H1 (cell line): ENCODE measurements around the gene PCNX4. TPM values are rescaled to one million over a fixed set of nuclear protein-coding genes. Genes with fewer than 3 reads are reported as not detected.

Experiments used
- CTCF ChIA-PET: fragments of 300-600 bp; sonication (Branson Sonifier 250); formaldehyde crosslinking; loops from one replicate; lab custom pipeline; 2021; ENCODE audit not compliant: partially characterized antibody; lab: Charles Lee
- POLR2A ChIA-PET: fragments of 300-600 bp; sonication (Branson Sonifier 250); formaldehyde crosslinking; loops from one replicate; lab custom pipeline; 2021; ENCODE audit warnings: inconsistent platforms; ENCODE audit not compliant: partially characterized antibody; lab: Charles Lee
- DNase-seq, 2 experiments: peaks; one replicate each; pipeline versions ENCODE4 v3.0.0 to v3.0.0-alpha.2; 2010 to 2022; ENCODE audit warnings: low spot score in 2 of 2, low read depth in 1 of 2, mixed read lengths in 1 of 2
- FAIRE-seq: peaks from 2 replicates; lab custom pipeline; 2011; peaks lifted over from hg19 to GRCh38; lab: Jason Lieb, UNC
- H2AFZ ChIP-seq: 2 replicates; pipeline ENCODE4 v1.8.1; 2012; ENCODE audit warnings: low read length, inconsistent platforms
- H2AK5ac ChIP-seq: 2 replicates; pipeline ENCODE4 v1.6.1; 2013; ENCODE audit warnings: low read depth, low read length
- H2BK120ac ChIP-seq: replicated peaks from 2 replicates; pipeline ENCODE3; 2013; ENCODE audit warnings: low read depth, low read length, inconsistent platforms
- H2BK12ac ChIP-seq: 2 replicates; pipeline ENCODE4 v1.6.1; 2013; ENCODE audit warnings: low read depth, low read length
- H2BK15ac ChIP-seq: 2 replicates; pipeline ENCODE4 v1.6.1; 2013; ENCODE audit warnings: low read length
- H2BK20ac ChIP-seq: 2 replicates; pipeline ENCODE4 v1.6.1; 2013; ENCODE audit warnings: low read length
- H2BK5ac ChIP-seq: 2 replicates; pipeline ENCODE4 v1.6.1; 2013; ENCODE audit warnings: low read depth, low read length
- H3K14ac ChIP-seq: 2 replicates; pipeline ENCODE4 v1.6.1; 2013; ENCODE audit warnings: inconsistent platforms; ENCODE audit not compliant: insufficient read length
- H3K18ac ChIP-seq: 2 replicates; pipeline ENCODE4 v1.6.1; 2013; ENCODE audit warnings: low read length; ENCODE audit errors: extremely low read depth
- H3K23ac ChIP-seq: 2 replicates; pipeline ENCODE4 v1.6.1; 2013; ENCODE audit warnings: inconsistent platforms; ENCODE audit not compliant: insufficient read length
- H3K23me2 ChIP-seq: 2 replicates; pipeline ENCODE4 v1.6.1; 2013; ENCODE audit warnings: low read depth, low read length
- H3K27ac ChIP-seq: 2 replicates; pipeline ENCODE4 v1.6.1; 2011; ENCODE audit warnings: low read depth, low read length, inconsistent platforms
- H3K27me3 ChIP-seq, 4 experiments: replicated peaks in 1 of 4; 1 replicate in 1 of 4; 2 replicates in 3 of 4; pipeline versions ENCODE4 v1.6.1 to v1.8.1; 2011 to 2013; ENCODE audit warnings: low read length in 3 of 4, mild to moderate bottlenecking in 3 of 4, inconsistent platforms in 2 of 4, mixed read lengths in 2 of 4, moderate library complexity in 1 of 4; ENCODE audit not compliant: control insufficient read depth in 3 of 4, insufficient read depth in 3 of 4; ENCODE audit errors: extremely low read depth in 1 of 4
- H3K36me3 ChIP-seq, 4 experiments: 2 replicates each; pipeline versions ENCODE4 v1.6.1 to v1.8.1; 2011 to 2013; ENCODE audit warnings: mild to moderate bottlenecking in 4 of 4, low read length in 3 of 4, moderate library complexity in 2 of 4, control low read depth in 1 of 4, inconsistent platforms in 1 of 4; ENCODE audit not compliant: insufficient read depth in 4 of 4, control insufficient read depth in 2 of 4
- H3K4ac ChIP-seq: replicated peaks from 2 replicates; pipeline ENCODE3; 2013; ENCODE audit warnings: low read length, low read depth, mixed read lengths, inconsistent platforms; ENCODE audit not compliant: insufficient read length
- H3K4me1 ChIP-seq, 4 experiments: replicated peaks in 1 of 4; 1 replicate in 1 of 4; 2 replicates in 3 of 4; pipeline versions ENCODE4 v1.6.1 to v1.8.1; 2011 to 2013; ENCODE audit warnings: low read length in 3 of 4, inconsistent platforms in 2 of 4, mixed read lengths in 1 of 4; ENCODE audit not compliant: insufficient read depth in 4 of 4, control insufficient read depth in 3 of 4
- H3K4me2 ChIP-seq, 2 experiments: 2 replicates each; pipeline versions ENCODE4 v1.6.1 to v1.8.1; 2011 to 2013; ENCODE audit warnings: low read depth in 2 of 2, low read length in 2 of 2, control low read depth in 1 of 2, inconsistent platforms in 1 of 2, mild to moderate bottlenecking in 1 of 2; ENCODE audit not compliant: insufficient read depth in 1 of 2
- H3K4me3 ChIP-seq, 4 experiments: fragments of 200-600, 300-600 bp in 1 of 4; sonication (generic), shearing (Covaris generic), sonication (Bioruptor Twin) in 1 of 4; 2 replicates each; pipeline versions ENCODE4 v1.5.1 to v1.8.1; 2011 to 2016; ENCODE audit warnings: low read length in 4 of 4, low read depth in 3 of 4, control low read depth in 2 of 4, inconsistent platforms in 2 of 4, mild to moderate bottlenecking in 2 of 4, mixed read lengths in 1 of 4, moderate library complexity in 1 of 4; ENCODE audit not compliant: insufficient read depth in 2 of 4; ENCODE audit errors: extremely low read depth in 1 of 4
- H3K56ac ChIP-seq: replicated peaks from 2 replicates; pipeline ENCODE3; 2013; ENCODE audit warnings: low read depth, mild to moderate bottlenecking, mixed read lengths, low read length, inconsistent platforms; ENCODE audit not compliant: insufficient read length
- H3K79me1 ChIP-seq: 2 replicates; pipeline ENCODE4 v1.6.1; 2013; ENCODE audit warnings: low read depth, low read length, control low read depth
- H3K79me2 ChIP-seq, 2 experiments: 2 replicates each; pipeline versions ENCODE4 v1.6.1 to v1.8.1; 2012 to 2013; ENCODE audit warnings: low read length in 2 of 2, mild to moderate bottlenecking in 2 of 2, inconsistent platforms in 1 of 2; ENCODE audit not compliant: insufficient read depth in 2 of 2, control insufficient read depth in 1 of 2
- H3K9ac ChIP-seq, 4 experiments: replicated peaks in 1 of 4; 1 replicate in 1 of 4; 2 replicates in 3 of 4; pipeline versions ENCODE4 v1.6.1 to v1.8.1; 2011 to 2013; ENCODE audit warnings: low read depth in 3 of 4, low read length in 3 of 4, control low read depth in 2 of 4, mild to moderate bottlenecking in 2 of 4, moderate library complexity in 2 of 4, inconsistent platforms in 1 of 4; ENCODE audit errors: extremely low read depth in 1 of 4
- H3K9me3 ChIP-seq, 2 experiments: 2 replicates each; pipeline versions ENCODE4 v1.6.1 to v1.8.1; 2012 to 2013; ENCODE audit warnings: mild to moderate bottlenecking in 2 of 2, moderate library complexity in 2 of 2, control low read depth in 1 of 2, inconsistent platforms in 1 of 2, low read depth in 1 of 2, low read length in 1 of 2, mixed read lengths in 1 of 2; ENCODE audit not compliant: insufficient read depth in 2 of 2
- H4K20me1 ChIP-seq, 2 experiments: replicated peaks in 1 of 2; 2 replicates each; pipeline versions ENCODE3 to v1.8.1; 2011 to 2013; ENCODE audit warnings: inconsistent platforms in 2 of 2, low read length in 2 of 2, mild to moderate bottlenecking in 1 of 2; ENCODE audit not compliant: insufficient read depth in 2 of 2, control insufficient read depth in 1 of 2
- H4K5ac ChIP-seq: 2 replicates; pipeline ENCODE4 v1.6.1; 2013; ENCODE audit warnings: low read length, low read depth, mixed read lengths, inconsistent platforms; ENCODE audit not compliant: insufficient read length
- H4K8ac ChIP-seq: 2 replicates; pipeline ENCODE4 v1.8.0; 2013; ENCODE audit warnings: mild to moderate bottlenecking, moderate library complexity, low read length, inconsistent platforms; ENCODE audit not compliant: insufficient read depth; ENCODE audit errors: extremely low read depth
- H4K91ac ChIP-seq: replicated peaks from 2 replicates; pipeline ENCODE3; 2013; ENCODE audit warnings: low read length, mixed read lengths, inconsistent platforms; ENCODE audit not compliant: insufficient read length
- BCL11A ChIP-seq, 2 experiments: IDR thresholded peaks; one replicate each; pipeline ENCODE4 v1.6.1; 2011; ENCODE audit warnings: low read depth in 2 of 2, low read length in 2 of 2, mild to moderate bottlenecking in 2 of 2
- CEBPB ChIP-seq: IDR thresholded peaks from 2 replicates; pipeline ENCODE4 v1.6.1; 2012; ENCODE audit warnings: low read depth, low read length
- E2F6 ChIP-seq: IDR thresholded peaks from 2 replicates; pipeline ENCODE4 v1.6.1; 2012; ENCODE audit warnings: inconsistent platforms
- EGR1 ChIP-seq: IDR thresholded peaks from 2 replicates; pipeline ENCODE4 v1.6.1; 2011; ENCODE audit warnings: low read depth, low read length, borderline replicate concordance
- EP300 ChIP-seq, 2 experiments: IDR thresholded peaks; 1 replicate in 1 of 2; 2 replicates in 1 of 2; pipeline ENCODE4 v1.6.1; 2011 to 2012; ENCODE audit warnings: low read depth in 2 of 2, low read length in 2 of 2, mild to moderate bottlenecking in 2 of 2, borderline replicate concordance in 1 of 2, inconsistent platforms in 1 of 2, moderate library complexity in 1 of 2
- HDAC2 ChIP-seq, 2 experiments: fragments of 300-600 bp in 1 of 2; sonication (generic) in 1 of 2; IDR thresholded peaks; 2 replicates each; pipeline ENCODE4 v1.6.1; 2011 to 2012; ENCODE audit warnings: low read depth in 2 of 2, low read length in 2 of 2, mild to moderate bottlenecking in 2 of 2, moderate library complexity in 2 of 2, borderline replicate concordance in 1 of 2, inconsistent platforms in 1 of 2
- MAX ChIP-seq: IDR thresholded peaks from 2 replicates; pipeline ENCODE4 v1.6.1; 2012; ENCODE audit warnings: inconsistent platforms
- NANOG ChIP-seq: IDR thresholded peaks from 2 replicates; pipeline ENCODE4 v1.6.1; 2011; ENCODE audit warnings: low read length, low read depth, mild to moderate bottlenecking, inconsistent platforms; ENCODE audit not compliant: insufficient read depth, poor library complexity, severe bottlenecking
- SAP30 ChIP-seq: fragments of 300-600 bp; sonication (generic); IDR thresholded peaks from 2 replicates; pipeline ENCODE4 v1.7.1; 2012; ENCODE audit warnings: low read length, moderate library complexity, mild to moderate bottlenecking, inconsistent platforms; ENCODE audit not compliant: insufficient read depth, insufficient replicate concordance
- SP1 ChIP-seq: IDR thresholded peaks from 2 replicates; pipeline ENCODE4 v1.6.1; 2011; ENCODE audit warnings: low read depth, low read length
- SUZ12 ChIP-seq: fragments of 200-600 bp; sonication (generic); IDR thresholded peaks from 2 replicates; pipeline ENCODE4 v1.6.1; 2012; ENCODE audit warnings: mild to moderate bottlenecking, inconsistent platforms, low read length, moderate library complexity, mixed read lengths
- TCF12 ChIP-seq: IDR thresholded peaks from 2 replicates; pipeline ENCODE4 v1.6.1; 2011; ENCODE audit warnings: low read depth, mild to moderate bottlenecking, low read length
- TEAD4 ChIP-seq: IDR thresholded peaks from 2 replicates; pipeline ENCODE4 v1.6.1; 2012; ENCODE audit warnings: low read depth, low read length, inconsistent platforms, mixed read lengths
- WGBS, 2 experiments: shearing (Covaris generic) in 1 of 2; methylation state at CpG; one replicate each; pipeline versions ENCODE4 v1.1.6 to v1.1.7; 2013 to 2015; ENCODE audit warnings: low lambda C conversion rate in 2 of 2, mixed read lengths in 2 of 2, inconsistent platforms in 1 of 2, low coverage in 1 of 2, missing lambda C conversion rate in 1 of 2; ENCODE audit not compliant: insufficient replicate concordance in 2 of 2, insufficient coverage in 1 of 2, insufficient read length in 1 of 2; ENCODE audit errors: extremely low coverage in 1 of 2, missing lambda C conversion rate in 1 of 2; 5-methylcytosine and 5-hydroxymethylcytosine counted together
- polyA plus RNA-seq, 7 experiments: library from polyadenylated mRNA; depleted of rRNA in 3 of 7; stranded (reverse) in 5 of 7; unstranded in 2 of 7; fragments of >200 nt in 5 of 7; fragments of 200-250 nt in 2 of 7; gene quantifications; 1 replicate in 5 of 7; 2 replicates in 1 of 7; 4 replicates in 1 of 7; pipeline versions ENCODE4 v1.2.1 to v1.2.3, GENCODE V29; 2011 to 2013; ENCODE audit warnings: missing spikeins in 2 of 7, mixed read lengths in 2 of 7
- total RNA-seq: library from RNA; stranded (reverse); fragmentation: NEBNext Ultra II Directional; extraction: Animal tissue kit (Norgen Biotek cat#: 25700); gene quantifications from 2 replicates; pipeline ENCODE4 v1.2.1, GENCODE V29; 2021

Gene PCNX4
- total and polyA plus RNA-seq, 2 of the 8 experiments (the other 6 are each of a cell fraction or from before 2014, with no cell fraction given) = 28.4 to 35.5 TPM

GRCh38 chr14:60165547-60165876 is 73.8 kb downstream of the PCNX4 start:
- peak overlapping the region; percentile 93 for H2AFZ ChIP-seq
- no peak overlapping the region for H4K5ac ChIP-seq
- DNase-seq (no peak), FAIRE-seq (no peak)
- H3K27me3 ChIP-seq = no peaks in the 10 kb centered on the region; a peak in 2 of 7 replicates
- H3K18ac ChIP-seq = no peak overlapping the region
- H3K27ac ChIP-seq = no peak overlapping the region
- H2BK15ac ChIP-seq = no peak overlapping the region
- no peaks in the 10 kb centered on the region for H4K20me1 ChIP-seq
- no peak overlapping the region for H3K9ac ChIP-seq
- H2BK5ac ChIP-seq = no peak overlapping the region
- H3K4me2 ChIP-seq = peak overlapping the region; percentile 93 to 97
- POLR2A ChIA-PET = interaction anchor here (0.8 to 1.1 kb wide), 5 partner anchors 70 to 160 kb away, joined by 3 to 5 read pairs (median 3); partner anchors contain the start of gene PCNX4
- WGBS, 2 experiments = 34% methylated on average over 4 of the region's 4 CpGs; no CpG with 5 or more reads in 1 of the 2 experiments
- peaks cover 3% of the 10 kb centered on the region; the same call in 1 of the 2 replicates for H3K23me2 ChIP-seq
- no peak overlapping the region for H2BK120ac ChIP-seq
- no peak overlapping the region for H4K91ac ChIP-seq
- H2BK20ac ChIP-seq = no peak overlapping the region
- no peaks in the 10 kb centered on the region for H3K79me2 ChIP-seq
- H3K36me3 ChIP-seq = no peaks in the 10 kb centered on the region
- no peak overlapping the region for H3K4ac ChIP-seq
- H3K56ac ChIP-seq = no peak overlapping the region
- no peak overlapping the region for H4K8ac ChIP-seq
- H3K23ac ChIP-seq = no peak overlapping the region
- H3K14ac ChIP-seq = no peak overlapping the region
- no peaks in the 10 kb centered on the region for H3K79me1 ChIP-seq
- peak overlapping the region; percentile 73 to 91 (median 77) for H3K4me3 ChIP-seq
- H2BK12ac ChIP-seq = no peak overlapping the region
- no peak overlapping the region for H2AK5ac ChIP-seq
- peaks cover 4 to 13% (median 5%) of the 10 kb centered on the region in 4 experiments; a peak in 3 of 7 replicates for H3K4me1 ChIP-seq
- H3K9me3 ChIP-seq = no peaks in the 10 kb centered on the region
- CTCF ChIA-PET = interaction anchor here (0.7 to 3.0 kb wide), 9 partner anchors 12 to 201 kb away, joined by 3 to 13 read pairs (median 4); no protein-coding TSS in a partner anchor
- TF ChIP-seq NANOG (no peak), CEBPB (no peak), EGR1 (no peak), SP1 (no peak), SAP30 (no peak), SUZ12 (no peak), EP300 (IDR thresholded peaks at IDR 0.05; ENCODE audit: borderline replicate concordance in 1 of 2, low read depth in 2 of 2, low read length in 2 of 2) (no peak), TCF12 (no peak), MAX (no peak), TEAD4 (no peak), HDAC2 (IDR thresholded peaks at IDR 0.05; ENCODE audit: borderline replicate concordance in 1 of 2, low read depth in 2 of 2, low read length in 2 of 2) (no peak), BCL11A (IDR thresholded peaks at IDR 0.05; ENCODE audit: low read depth in 2 of 2, low read length in 2 of 2) (no peak), E2F6 (no peak)
